Cardiac muscle cell (in vitro differentiated cells and primary cell): ENCODE measurements around the gene IRX3. TPM values are rescaled to one million over a fixed set of nuclear protein-coding genes. Genes with fewer than 3 reads are reported as not detected.
A peak's percentile ranks its signal among the peaks of the same experiment; 100 is the strongest.

Source experiments
- DNase-seq, 2 donors: peaks; one replicate each; pipeline versions ENCODE4 v3.0.0 to v3.0.0-alpha.2; 2010 to 2017; ENCODE audit warnings: low read depth in 1 of 2, low spot score in 1 of 2
- H3K27ac ChIP-seq: fragments of 200-600 bp; sonication (generic); 2 replicates; pipeline ENCODE4 v1.5.1; 2016
- H3K27me3 ChIP-seq: fragments of 200-600 bp; sonication (generic); 2 replicates; pipeline ENCODE4 v1.6.0; 2016; ENCODE audit warnings: control low read depth
- H3K36me3 ChIP-seq: fragments of 200-600 bp; sonication (generic); 2 replicates; pipeline ENCODE4 v1.5.1; 2016; ENCODE audit warnings: control low read depth
- H3K4me1 ChIP-seq: fragments of 200-600 bp; sonication (generic); 2 replicates; pipeline ENCODE4 v1.8.1; 2017; ENCODE audit warnings: low read depth, mild to moderate bottlenecking, mixed run types
- H3K4me3 ChIP-seq: fragments of 200-600 bp; sonication (generic); 2 replicates; pipeline ENCODE4 v1.5.1; 2016; ENCODE audit warnings: mild to moderate bottlenecking
- H3K9me3 ChIP-seq: fragments of 200-600 bp; sonication (generic); 2 replicates; pipeline ENCODE4 v1.5.1; 2017; ENCODE audit warnings: low read depth, mild to moderate bottlenecking, control low read depth
- polyA plus RNA-seq: library from polyadenylated mRNA; unstranded; fragments of >200 nt; fragmentation: Nextera tagmentation; extraction: Ambion mirVana; gene quantifications from 2 replicates; pipeline ENCODE4 v1.2.1, GENCODE V29; 2016
- total RNA-seq: library from RNA; depleted of rRNA; stranded (reverse); fragments of >200 nt; gene quantifications from 2 replicates; pipeline ENCODE4 v1.2.3, GENCODE V29; 2016
- TF ChIP-seq, protein P1 (sequence below): IDR thresholded peaks from 2 replicates; pipeline ENCODE4 v1.5.1; 2012; ENCODE audit warnings: low read depth, mild to moderate bottlenecking, low read length

Gene IRX3
- total and polyA plus RNA-seq, 2 experiments from 2014 or later = 190 to 209 TPM

DNA sequence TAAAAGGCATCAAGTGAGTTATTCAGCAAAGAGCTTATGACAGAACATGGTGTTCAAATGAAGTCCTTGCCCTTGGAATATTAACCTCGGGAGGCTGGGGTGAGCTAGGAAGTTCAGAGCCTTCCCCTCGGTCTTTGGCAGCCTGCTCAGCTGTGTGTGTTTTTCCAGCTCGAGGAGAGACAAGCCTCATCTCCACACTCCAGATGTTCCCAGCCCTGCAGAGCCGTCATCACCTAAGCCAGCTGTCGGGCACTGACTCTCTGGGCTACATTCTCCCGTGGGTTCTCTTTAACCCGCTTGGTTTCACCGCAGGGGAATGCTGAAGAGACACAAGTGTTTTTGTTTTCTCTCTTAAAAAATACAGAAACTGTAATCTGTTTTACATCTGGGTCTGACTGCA is 47.1 kb downstream of the IRX3 start:
- TF ChIP-seq, protein P1, sequence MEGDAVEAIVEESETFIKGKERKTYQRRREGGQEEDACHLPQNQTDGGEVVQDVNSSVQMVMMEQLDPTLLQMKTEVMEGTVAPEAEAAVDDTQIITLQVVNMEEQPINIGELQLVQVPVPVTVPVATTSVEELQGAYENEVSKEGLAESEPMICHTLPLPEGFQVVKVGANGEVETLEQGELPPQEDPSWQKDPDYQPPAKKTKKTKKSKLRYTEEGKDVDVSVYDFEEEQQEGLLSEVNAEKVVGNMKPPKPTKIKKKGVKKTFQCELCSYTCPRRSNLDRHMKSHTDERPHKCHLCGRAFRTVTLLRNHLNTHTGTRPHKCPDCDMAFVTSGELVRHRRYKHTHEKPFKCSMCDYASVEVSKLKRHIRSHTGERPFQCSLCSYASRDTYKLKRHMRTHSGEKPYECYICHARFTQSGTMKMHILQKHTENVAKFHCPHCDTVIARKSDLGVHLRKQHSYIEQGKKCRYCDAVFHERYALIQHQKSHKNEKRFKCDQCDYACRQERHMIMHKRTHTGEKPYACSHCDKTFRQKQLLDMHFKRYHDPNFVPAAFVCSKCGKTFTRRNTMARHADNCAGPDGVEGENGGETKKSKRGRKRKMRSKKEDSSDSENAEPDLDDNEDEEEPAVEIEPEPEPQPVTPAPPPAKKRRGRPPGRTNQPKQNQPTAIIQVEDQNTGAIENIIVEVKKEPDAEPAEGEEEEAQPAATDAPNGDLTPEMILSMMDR = no peak
- peak overlapping the region; percentile 73 for H3K27ac ChIP-seq
- DNase-seq = peak in 1 of 2 donors; percentile 21

DNA sequence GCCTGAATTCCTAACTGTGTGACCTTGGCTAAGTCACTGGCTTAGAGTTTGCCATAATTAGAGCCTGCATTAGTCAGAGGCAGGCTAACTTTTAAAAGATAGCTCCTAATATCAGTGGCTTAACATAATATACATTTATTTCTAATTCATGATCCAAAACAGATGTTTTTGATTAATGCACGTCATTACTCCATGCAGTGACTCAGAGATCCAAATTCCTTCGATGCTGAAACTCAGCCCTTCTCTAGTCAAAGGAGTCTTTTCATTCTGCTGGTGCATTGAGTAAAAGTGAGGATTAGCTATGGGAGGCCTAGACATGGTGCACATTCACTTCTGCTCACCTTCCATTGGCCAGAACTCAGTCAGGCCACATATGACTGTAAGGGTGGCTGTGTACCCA is 49.8 kb downstream of the IRX3 start:
- H3K4me3 ChIP-seq = no peak overlapping the region
- H3K27me3 ChIP-seq = no peaks in the 10 kb centered on the region
- H3K27ac ChIP-seq = no peak overlapping the region
- no peaks in the 10 kb centered on the region for H3K36me3 ChIP-seq
- H3K4me1 ChIP-seq = peaks cover 29% of the 10 kb centered on the region
- H3K9me3 ChIP-seq = no peaks in the 10 kb centered on the region
- peak in 1 of 2 donors; percentile 82 for DNase-seq
- TF ChIP-seq, protein P1 = no peak

More for the DNA sequence above, 47.1 kb downstream of the IRX3 start:
- H3K36me3 ChIP-seq = no peaks in the 10 kb centered on the region
- H3K9me3 ChIP-seq = no peaks in the 10 kb centered on the region
- H3K4me3 ChIP-seq = no peak overlapping the region
- H3K27me3 ChIP-seq = no peaks in the 10 kb centered on the region
- peaks cover 29% of the 10 kb centered on the region for H3K4me1 ChIP-seq

DNA sequence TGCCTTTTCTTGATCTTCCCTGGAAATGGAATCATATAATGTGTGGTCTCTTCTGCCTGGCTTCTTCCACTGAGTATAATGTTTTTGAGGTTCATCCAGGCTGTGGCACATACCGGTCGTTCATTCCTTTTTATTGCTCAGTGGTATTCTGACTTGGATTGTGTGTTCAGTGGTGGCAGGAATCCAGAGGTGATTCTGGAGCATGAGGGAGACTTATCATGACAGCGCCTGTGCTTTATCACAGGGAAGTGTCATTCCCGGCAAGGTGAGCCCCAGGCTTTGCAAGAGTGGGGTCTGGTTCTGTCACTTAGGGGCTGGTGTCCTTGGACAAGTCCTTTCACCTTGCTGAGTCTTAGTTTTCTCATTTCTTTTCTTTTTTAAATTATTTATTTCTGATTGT is 53.0 kb downstream of the IRX3 start:
- Histone ChIP-seq H3K4me3 (no peak overlapping the region), H3K4me1 (peaks cover 8% of the 10 kb centered on the region), H3K27me3 (no peaks in the 10 kb centered on the region), H3K36me3 (no peaks in the 10 kb centered on the region), H3K9me3 (no peaks in the 10 kb centered on the region), H3K27ac (no peak overlapping the region)
- peak in 1 of 2 donors; percentile 6 for DNase-seq
- TF ChIP-seq, protein P1 = no peak
